NCI-H2107 treated with DMSO at 0.1 percent for 48 hours (cell line): ENCODE data around the gene EPHA2.

ENCODE experiments used
- DNase-seq: peaks from one replicate; lab custom pipeline; 2025; ENCODE audit not compliant: unreplicated experiment; lab: John Stamatoyannopoulos, UW

Gene EPHA2

GRCh38 chr1:16151196-16151994 lies 4.5 kb downstream of the EPHA2 start:
- peak; percentile 65 for DNase-seq

- no peak for DNase-seq
Measured at GRCh38 chr1:16150508-16150907, 5.4 kb downstream of the EPHA2 start.

GRCh38 chr1:16149702-16150488 lies 6.0 kb downstream of the EPHA2 start:
- no peak for DNase-seq

- DNase-seq: no peak
Measured at GRCh38 chr1:16149146-16149545, 6.7 kb downstream of the EPHA2 start.

GRCh38 chr1:16148329-16149092 lies 7.4 kb downstream of the EPHA2 start:
- DNase-seq: no peak

- no peak for DNase-seq
Measured at GRCh38 chr1:16147156-16147926, 8.5 kb downstream of the EPHA2 start.

- DNase-seq: no peak
Measured at GRCh38 chr1:16146279-16147155, 9.4 kb downstream of the EPHA2 start.

- DNase-seq: no peak
Measured at GRCh38 chr1:16145662-16146278, 10.1 kb downstream of the EPHA2 start.

- DNase-seq: peak; percentile 22
Measured at GRCh38 chr1:16145030-16145661, 10.7 kb downstream of the EPHA2 start.

- DNase-seq: no peak
Measured at GRCh38 chr1:16144325-16145029, 11.4 kb downstream of the EPHA2 start.

- DNase-seq: no peak
Measured at GRCh38 chr1:16143566-16144324, 12.1 kb downstream of the EPHA2 start.

- DNase-seq: no peak
Measured at GRCh38 chr1:16143005-16143565, 12.8 kb downstream of the EPHA2 start.

GRCh38 chr1:16142383-16142995 lies 13.4 kb downstream of the EPHA2 start:
- DNase-seq: no peak

GRCh38 chr1:16141573-16142336 lies 14.1 kb downstream of the EPHA2 start:
- DNase-seq: no peak

GRCh38 chr1:16140068-16140596 lies 15.7 kb downstream of the EPHA2 start:
- no peak for DNase-seq

GRCh38 chr1:16139473-16139962 lies 16.4 kb downstream of the EPHA2 start:
- DNase-seq: no peak
